CD14-positive monocyte (primary cell): ENCODE measurements around the gene HDAC8. TPM values are rescaled to one million over a fixed set of nuclear protein-coding genes. Genes with fewer than 3 reads are reported as not detected.

Source experiments
- DNase-seq, 3 donors: peaks; one replicate each; pipeline ENCODE4 v3.0.0-alpha.2; 2011 to 2022
- H2AFZ ChIP-seq: 2 replicates; pipeline ENCODE4 v1.6.0; 2012; ENCODE audit warnings: mild to moderate bottlenecking, low read depth, low read length, inconsistent platforms; ENCODE audit not compliant: insufficient read depth, poor library complexity, severe bottlenecking
- H3K27ac ChIP-seq, 2 donors: 1 replicate in 1 of 2; 2 replicates in 1 of 2; pipeline ENCODE4 v1.5.1; 2012 to 2013; ENCODE audit warnings: low read length in 2 of 2, control low read depth in 1 of 2, inconsistent platforms in 1 of 2, low read depth in 1 of 2, mild to moderate bottlenecking in 1 of 2
- H3K27me3 ChIP-seq, 2 donors: one replicate each; pipeline versions ENCODE4 v1.6.0 to v1.6.1; 2011 to 2013; ENCODE audit warnings: low read length in 2 of 2; ENCODE audit not compliant: control insufficient read depth in 2 of 2, insufficient read depth in 2 of 2
- H3K36me3 ChIP-seq, 2 donors: replicated peaks in 1 of 2; 1 replicate in 1 of 2; 2 replicates in 1 of 2; pipeline versions ENCODE4 v1.5.1 to v1.6.1; 2012 to 2013; ENCODE audit warnings: low read length in 2 of 2, control low read depth in 1 of 2, inconsistent platforms in 1 of 2, mild to moderate bottlenecking in 1 of 2; ENCODE audit not compliant: insufficient read depth in 2 of 2, control insufficient read depth in 1 of 2
- H3K4me1 ChIP-seq, 2 donors: 1 replicate in 1 of 2; 2 replicates in 1 of 2; pipeline versions ENCODE4 v1.5.1 to v1.6.1; 2012 to 2013; ENCODE audit warnings: low read length in 2 of 2, control low read depth in 1 of 2, inconsistent platforms in 1 of 2, mild to moderate bottlenecking in 1 of 2, moderate library complexity in 1 of 2; ENCODE audit not compliant: insufficient read depth in 2 of 2, control insufficient read depth in 1 of 2
- H3K4me2 ChIP-seq: replicated peaks from 2 replicates; pipeline ENCODE3; 2012; ENCODE audit warnings: low read length, moderate library complexity, mild to moderate bottlenecking; ENCODE audit not compliant: poor library complexity, severe bottlenecking; ENCODE audit errors: extremely low read depth
- H3K4me3 ChIP-seq, 3 experiments: fragments of 200-600 bp in 1 of 3; sonication (generic) in 1 of 3; replicated peaks in 1 of 3; 1 replicate in 2 of 3; 2 replicates in 1 of 3; pipeline ENCODE4 v1.5.1; 2011 to 2013; ENCODE audit warnings: low read length in 3 of 3, mild to moderate bottlenecking in 3 of 3, control low read depth in 2 of 3, low read depth in 2 of 3, inconsistent platforms in 1 of 3, moderate library complexity in 1 of 3
- H3K79me2 ChIP-seq: 2 replicates; pipeline ENCODE4 v1.6.0; 2012; ENCODE audit warnings: mild to moderate bottlenecking, control low read depth, inconsistent platforms, low read length, moderate library complexity; ENCODE audit not compliant: insufficient read depth
- H3K9ac ChIP-seq: 2 replicates; pipeline ENCODE4 v1.6.0; 2017; ENCODE audit warnings: low read length, mild to moderate bottlenecking; ENCODE audit not compliant: insufficient read depth, poor library complexity, severe bottlenecking
- H3K9me3 ChIP-seq, 2 donors: replicated peaks in 1 of 2; 1 replicate in 1 of 2; 2 replicates in 1 of 2; pipeline versions ENCODE4 v1.5.1 to v1.6.1; 2012 to 2013; ENCODE audit warnings: low read length in 2 of 2, control low read depth in 1 of 2; ENCODE audit not compliant: control insufficient read depth in 1 of 2, insufficient read depth in 1 of 2
- H4K20me1 ChIP-seq: 2 replicates; pipeline ENCODE4 v1.6.0; 2012; ENCODE audit warnings: mild to moderate bottlenecking, low read length, control low read depth, moderate library complexity; ENCODE audit not compliant: insufficient read depth
- H3K27ac Mint-ChIP-seq, 7 donors: one replicate each; pipeline ENCODE4 v1.8.0; 2020; ENCODE audit warnings: mild to moderate bottlenecking in 7 of 7, mixed read lengths in 7 of 7, moderate library complexity in 6 of 7, inconsistent platforms in 2 of 7
- H3K27me3 Mint-ChIP-seq, 3 donors: one replicate each; pipeline ENCODE4 v1.8.0; 2021 to 2022; ENCODE audit warnings: low read depth in 3 of 3, mild to moderate bottlenecking in 3 of 3, mixed read lengths in 3 of 3, moderate library complexity in 3 of 3, inconsistent platforms in 1 of 3
- H3K36me3 Mint-ChIP-seq, 2 donors: one replicate each; pipeline ENCODE4 v1.8.0; 2020; ENCODE audit warnings: mixed read lengths in 2 of 2, inconsistent platforms in 1 of 2, mild to moderate bottlenecking in 1 of 2
- H3K4me1 Mint-ChIP-seq: one replicate; pipeline ENCODE4 v1.8.0; 2020; ENCODE audit warnings: mild to moderate bottlenecking, mixed read lengths
- H3K4me3 Mint-ChIP-seq, 2 donors: one replicate each; pipeline ENCODE4 v1.8.0; 2020; ENCODE audit warnings: mild to moderate bottlenecking in 2 of 2, mixed read lengths in 2 of 2, moderate library complexity in 1 of 2
- H3K9me3 Mint-ChIP-seq, 7 donors: one replicate each; pipeline ENCODE4 v1.8.0; 2020 to 2022; ENCODE audit warnings: mixed read lengths in 7 of 7, mild to moderate bottlenecking in 6 of 7, moderate library complexity in 6 of 7, inconsistent platforms in 2 of 7
- CTCF ChIP-seq: fragments of 200-600 bp; IDR thresholded peaks from one replicate; pipeline ENCODE4 v1.8.0; 2022; ENCODE audit warnings: antibody characterized with exemption, mild to moderate bottlenecking
- WGBS: methylation state at CpG from one replicate; pipeline ENCODE4 v1.1.5; 2013; ENCODE audit warnings: missing lambda C conversion rate; ENCODE audit not compliant: insufficient coverage; 5-methylcytosine and 5-hydroxymethylcytosine counted together
- intact Hi-C, 2 donors: fragments of 100-400 bp; cut with micrococcal nuclease; formaldehyde crosslinking; loops; one replicate each; pipeline versions ENCODE4 v1.15.0 to v1.15.1; 2023
- polyA plus RNA-seq, 3 donors: library from polyadenylated mRNA; depleted of rRNA in 1 of 3; unstranded in 2 of 3; stranded (reverse) in 1 of 3; fragments of 300-500 nt in 2 of 3; fragments of >200 nt in 1 of 3; fragmentation: Illumina TruSeq in 2 of 3; gene quantifications; 1 replicate in 2 of 3; 2 replicates in 1 of 3; pipeline ENCODE4 v1.2.3, GENCODE V29; 2012 to 2021

Gene HDAC8
- polyA plus RNA-seq, 3 donors = 14.3 to 22.9 (median 20.5) TPM

DNA sequence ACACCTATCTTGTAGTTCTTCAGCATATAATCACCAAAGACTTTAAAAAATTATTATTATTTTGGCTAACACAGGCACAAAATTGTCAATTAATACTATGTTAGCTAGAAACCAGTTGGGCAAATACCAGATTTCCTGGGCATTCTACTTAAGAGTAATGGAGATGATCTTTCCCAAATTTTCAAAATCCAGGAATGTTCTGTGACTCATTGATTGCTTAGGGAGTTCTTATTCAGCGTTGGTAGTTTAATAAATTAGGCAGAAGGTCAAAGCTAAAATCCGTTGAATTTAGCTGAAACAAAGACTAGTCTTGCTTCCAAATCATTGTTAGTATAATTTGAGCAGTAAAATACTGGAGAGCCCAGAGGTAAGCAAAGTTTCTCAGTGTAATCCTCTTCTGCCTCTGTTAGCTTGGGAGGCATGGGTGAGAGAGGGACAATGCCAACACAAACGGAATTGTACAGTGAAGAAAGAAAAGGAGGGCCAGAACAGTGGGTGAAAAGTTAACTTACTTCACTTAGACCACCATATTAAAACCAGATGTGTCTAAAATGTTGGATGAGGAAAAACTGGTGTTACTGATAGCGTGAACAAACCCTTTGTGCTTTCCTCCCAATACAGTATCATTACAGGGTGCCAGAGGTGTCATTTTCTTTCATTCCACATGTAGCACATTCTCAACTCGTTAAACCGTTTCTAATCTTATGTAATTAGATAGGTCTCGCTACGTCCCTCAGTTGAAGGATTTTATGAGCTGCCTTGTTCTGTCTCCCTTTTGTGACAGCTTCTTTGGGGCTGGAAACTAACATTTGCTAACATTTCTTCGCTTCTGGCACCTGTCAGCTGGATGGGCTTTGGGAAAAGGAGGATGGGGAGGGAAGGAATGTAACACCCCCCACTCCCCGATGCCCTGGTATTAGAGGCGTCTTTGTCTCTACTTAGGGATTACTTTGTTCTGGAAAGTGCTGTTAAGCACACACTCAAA is 179.5 kb downstream of the HDAC8 start:
- H3K36me3 Mint-ChIP-seq = peaks cover 1 to 2% of the 10 kb centered on the region in 2 donors
- Histone ChIP-seq H3K4me3 (no peak overlapping the region), H3K27me3 (peaks cover 0 to 4% of the 10 kb centered on the region in 2 donors), H3K9ac (no peak overlapping the region), H4K20me1 (no peaks in the 10 kb centered on the region), H3K9me3 (no peaks in the 10 kb centered on the region), H3K79me2 (no peaks in the 10 kb centered on the region), H2AFZ (no peak overlapping the region), H3K27ac (no peak overlapping the region), H3K36me3 (no peaks in the 10 kb centered on the region), H3K4me1 (peaks cover 9 to 16% of the 10 kb centered on the region in 2 donors), H3K4me2 (no peak overlapping the region)
- peaks cover 20% of the 10 kb centered on the region for H3K4me1 Mint-ChIP-seq
- WGBS = no CpG with 5 or more reads among the region's 11 CpGs
- H3K9me3 Mint-ChIP-seq = peaks cover 0 to 2% (median 0%) of the 10 kb centered on the region in 7 donors
- H3K4me3 Mint-ChIP-seq = no peak overlapping the region
- DNase-seq = no peak
- TF ChIP-seq CTCF = no peak
- peaks cover 0 to 11% (median 2%) of the 10 kb centered on the region in 3 donors for H3K27me3 Mint-ChIP-seq
- no peak overlapping the region for H3K27ac Mint-ChIP-seq
- intact Hi-C loops = no loop called here

GRCh38 chrX:72392042-72392441 is 180.6 kb downstream of the HDAC8 start:
- no peak overlapping the region for H3K4me3 Mint-ChIP-seq
- Histone ChIP-seq H3K4me2 (no peak overlapping the region), H3K4me1 (peaks cover 9 to 16% of the 10 kb centered on the region in 2 donors), H3K79me2 (no peaks in the 10 kb centered on the region), H3K9ac (no peak overlapping the region), H3K27me3 (peaks cover 0 to 6% of the 10 kb centered on the region in 2 donors), H2AFZ (no peak overlapping the region), H3K36me3 (no peaks in the 10 kb centered on the region), H3K9me3 (no peaks in the 10 kb centered on the region), H3K4me3 (no peak overlapping the region), H3K27ac (no peak overlapping the region), H4K20me1 (no peaks in the 10 kb centered on the region)
- no peak for TF ChIP-seq CTCF
- no peak for DNase-seq
- H3K27me3 Mint-ChIP-seq = peaks cover 0 to 11% (median 2%) of the 10 kb centered on the region in 3 donors
- intact Hi-C loops = no loop called here
- H3K4me1 Mint-ChIP-seq = peaks cover 20% of the 10 kb centered on the region
- H3K9me3 Mint-ChIP-seq = peaks cover 0 to 2% (median 0%) of the 10 kb centered on the region in 7 donors
- H3K27ac Mint-ChIP-seq = no peak overlapping the region
- H3K36me3 Mint-ChIP-seq = peaks cover 0 to 2% of the 10 kb centered on the region in 2 donors
